ENCODE data around the gene LIPC. TPM values are rescaled to one million over a fixed set of nuclear protein-coding genes. Genes with fewer than 3 reads are reported as not detected.

LIPC gene
- total and polyA plus RNA-seq, 3 donors from 2014 or later = 0.12 to 0.37 TPM; not detected in 1

- no peaks in the 10 kb centered on the region for H3K4me1 ChIP-seq
- TF ChIP-seq POLR2A (IDR thresholded peaks at IDR 0.05) (no peak), CTCF (IDR thresholded peaks at IDR 0.05) (no peak)
- no peak overlapping the region for H3K27ac ChIP-seq
- WGBS, 2 donors = 93 to 97% methylated on average over 6 of the region's 6 CpGs
- H3K36me3 ChIP-seq (ENCODE audit: low read depth, missing control alignments) = no peaks in the 10 kb centered on the region
- no peaks in the 10 kb centered on the region for H3K9me3 ChIP-seq
- no peak overlapping the region for H3K4me3 ChIP-seq
- DNase-seq = no peak
- intact Hi-C loops (cut with DNase I; ENCODE audit: low total_unique reads) = no loop called here
- no peaks in the 10 kb centered on the region for H3K27me3 ChIP-seq
Measured at GRCh38 chr15:58391088-58391487, 40.7 kb upstream of the LIPC start.

- no peak overlapping the region for H3K4me3 ChIP-seq
- TF ChIP-seq POLR2A (IDR thresholded peaks at IDR 0.05) (no peak), CTCF (IDR thresholded peaks at IDR 0.05) (no peak)
- no peaks in the 10 kb centered on the region for H3K27me3 ChIP-seq
- no peak for DNase-seq
- H3K9me3 ChIP-seq = no peaks in the 10 kb centered on the region
- H3K4me1 ChIP-seq = no peaks in the 10 kb centered on the region
- WGBS, 2 donors = 87 to 92% methylated on average over 3 of the region's 3 CpGs
- H3K36me3 ChIP-seq (ENCODE audit: low read depth, missing control alignments) = no peaks in the 10 kb centered on the region
- H3K27ac ChIP-seq = no peak overlapping the region
- intact Hi-C loops (cut with DNase I; ENCODE audit: low total_unique reads) = no loop called here
Measured at GRCh38 chr15:58392141-58392540, 39.6 kb upstream of the LIPC start.

GRCh38 chr15:58392611-58393161, 39.1 kb upstream of the LIPC start:
- TF ChIP-seq POLR2A (IDR thresholded peaks at IDR 0.05) = no peak
- TF ChIP-seq CTCF (IDR thresholded peaks at IDR 0.05) = no peak
- H3K27me3 ChIP-seq = no peaks in the 10 kb centered on the region
- no peak overlapping the region for H3K27ac ChIP-seq
- no peak overlapping the region for H3K4me3 ChIP-seq
- intact Hi-C loops (cut with DNase I; ENCODE audit: low total_unique reads) = no loop called here
- DNase-seq = no peak
- H3K4me1 ChIP-seq = no peaks in the 10 kb centered on the region
- 93 to 97% methylated on average over 5 of the region's 5 CpGs for WGBS, 2 donors
- no peaks in the 10 kb centered on the region for H3K9me3 ChIP-seq
- H3K36me3 ChIP-seq (ENCODE audit: low read depth, missing control alignments) = no peaks in the 10 kb centered on the region

GRCh38 chr15:58393241-58393662, 38.5 kb upstream of the LIPC start:
- 53 to 67% methylated on average over 5 of the region's 5 CpGs for WGBS, 2 donors
- H3K4me1 ChIP-seq = no peaks in the 10 kb centered on the region
- H3K9me3 ChIP-seq = no peaks in the 10 kb centered on the region
- DNase-seq = no peak
- no peaks in the 10 kb centered on the region for H3K36me3 ChIP-seq (ENCODE audit: low read depth, missing control alignments)
- intact Hi-C loops (cut with DNase I; ENCODE audit: low total_unique reads) = no loop called here
- no peaks in the 10 kb centered on the region for H3K27me3 ChIP-seq
- no peak overlapping the region for H3K4me3 ChIP-seq
- no peak for TF ChIP-seq POLR2A (IDR thresholded peaks at IDR 0.05)
- no peak for TF ChIP-seq CTCF (IDR thresholded peaks at IDR 0.05)
- H3K27ac ChIP-seq = no peak overlapping the region

GRCh38 chr15:58396181-58396580, 35.6 kb upstream of the LIPC start:
- Histone ChIP-seq H3K9me3 (no peaks in the 10 kb centered on the region), H3K27ac (no peak overlapping the region), H3K27me3 (no peaks in the 10 kb centered on the region), H3K36me3 (ENCODE audit: low read depth, missing control alignments) (no peaks in the 10 kb centered on the region), H3K4me3 (no peak overlapping the region), H3K4me1 (no peaks in the 10 kb centered on the region)
- no peak for TF ChIP-seq CTCF (IDR thresholded peaks at IDR 0.05)
- no peak for TF ChIP-seq POLR2A (IDR thresholded peaks at IDR 0.05)
- no peak for DNase-seq
- intact Hi-C loops (cut with DNase I; ENCODE audit: low total_unique reads) = no loop called here
- 82 to 86% methylated on average over 3 of the region's 3 CpGs for WGBS, 2 donors

Measured in testis (tissue), 3 donors.